Spleen (tissue), 13 donors: Measurements from ENCODE around the gene APBB3. TPM values are rescaled to one million over a fixed set of nuclear protein-coding genes. Genes with fewer than 3 reads are reported as not detected.

Experiments used
- DNase-seq: peaks from one replicate; pipeline ENCODE4 v3.0.0-alpha.2; 2020
- H3K27ac ChIP-seq, 8 donors: fragments of 200-600 bp; sonication (generic) in 7 of 8; 1 replicate in 4 of 8; 2 replicates in 4 of 8; pipeline versions ENCODE4 v1.5.0 to v1.8.0; 2016 to 2021; ENCODE audit warnings: inconsistent platforms in 4 of 8, mild to moderate bottlenecking in 4 of 8, moderate library complexity in 1 of 8
- H3K27me3 ChIP-seq, 7 donors: fragments of 200-600 bp; sonication (generic) in 6 of 7; replicated peaks in 1 of 7; 1 replicate in 4 of 7; 2 replicates in 3 of 7; pipeline versions ENCODE4 v1.5.0 to v1.8.0; 2016 to 2021; ENCODE audit warnings: inconsistent platforms in 3 of 7, mild to moderate bottlenecking in 1 of 7
- H3K36me3 ChIP-seq, 6 donors: fragments of 200-600 bp; sonication (generic) in 5 of 6; 1 replicate in 4 of 6; 2 replicates in 2 of 6; pipeline versions ENCODE4 v1.5.0 to v1.8.0; 2016 to 2021; ENCODE audit warnings: inconsistent platforms in 2 of 6
- H3K4me1 ChIP-seq, 6 donors: fragments of 200-600 bp; sonication (generic) in 5 of 6; 1 replicate in 3 of 6; 2 replicates in 3 of 6; pipeline versions ENCODE4 v1.5.0 to v1.8.0; 2016 to 2021; ENCODE audit warnings: inconsistent platforms in 3 of 6
- H3K4me3 ChIP-seq, 8 donors: fragments of 200-600 bp; sonication (generic) in 7 of 8; 1 replicate in 4 of 8; 2 replicates in 4 of 8; pipeline versions ENCODE4 v1.5.0 to v1.8.0; 2016 to 2021; ENCODE audit warnings: inconsistent platforms in 4 of 8, mild to moderate bottlenecking in 4 of 8, moderate library complexity in 2 of 8
- H3K9me3 ChIP-seq, 8 donors: fragments of 200-600 bp; sonication (generic) in 7 of 8; 1 replicate in 4 of 8; 2 replicates in 4 of 8; pipeline versions ENCODE4 v1.5.0 to v1.8.0; 2016 to 2021; ENCODE audit warnings: inconsistent platforms in 4 of 8
- CTCF ChIP-seq, 11 experiments: fragments of 200-600 bp in 7 of 11; fragments of 450-650 bp in 4 of 11; sonication (generic) in 4 of 11; IDR thresholded peaks in 8 of 11; conservative IDR thresholded peaks in 3 of 11; 1 replicate in 7 of 11; 2 replicates in 4 of 11; pipeline versions ENCODE4 v1.4.0 to v1.8.0; 2016 to 2021; ENCODE audit warnings: antibody characterized with exemption in 11 of 11, inconsistent platforms in 4 of 11, mild to moderate bottlenecking in 1 of 11
- POLR2A ChIP-seq, 3 donors: fragments of 450-650 bp; IDR thresholded peaks; one replicate each; pipeline ENCODE4 v1.5.1; 2017; ENCODE audit warnings: antibody characterized with exemption in 3 of 3, mild to moderate bottlenecking in 1 of 3
- POLR2AphosphoS5 ChIP-seq, 3 donors: sonication (generic); formaldehyde crosslinking; IDR thresholded peaks; one replicate each; pipeline ENCODE4 v1.5.1; 2017; ENCODE audit warnings: antibody characterized with exemption in 3 of 3
- WGBS, 5 donors: extraction: QIAGEN DNeasy Blood & Tissue Kit in 3 of 5; methylation state at CpG; one replicate each; pipeline versions ENCODE4 v1.1.5 to v1.1.7; 2013 to 2018; 5-methylcytosine and 5-hydroxymethylcytosine counted together
- intact Hi-C: fragments of 100-400 bp; cut with DNase I; formaldehyde crosslinking; loops from one replicate; pipeline ENCODE4 v1.15.0; 2023; ENCODE audit warnings: low total_unique reads
- long read RNA-seq, 2 donors: transcript quantifications; one replicate each; lab custom pipeline, GENCODE V29; 2026
- polyA plus RNA-seq, 3 donors: library from polyadenylated mRNA; stranded (reverse); fragments of 200-250 nt; gene quantifications; one replicate each; pipeline ENCODE4 v1.2.1, GENCODE V29; 2013
- total RNA-seq, 7 donors: library from RNA; depleted of rRNA in 3 of 7; stranded (reverse); fragments of >200 nt in 3 of 7; fragmentation: NEBNext Ultra II Directional in 4 of 7; extraction: Animal tissue kit (Norgen Biotek cat#: 25700) in 4 of 7; gene quantifications; one replicate each; pipeline versions ENCODE4 v1.1.0 to v1.2.1, GENCODE V29; 2016 to 2021
- donor health status: healthy with polysubstance abuse.
- donor health status: DM: no; HTN: no; CAD: no; lungs with moderate emphysema.
- donor health status: DM: no; HTN: no; CAD: no.
- donor health status: Bipolar disorder and iron deficiency.
- donor health status: healthy.
- donor health status: DM: no; HTN: no; CAD: no.
- donor health status: DM: yes; HTN: yes; CAD: no.

APBB3 gene
- total RNA-seq (10 to 100 TPM; 31.9 to 57.8 (median 42.2) TPM), polyA plus RNA-seq (10 to 100 TPM; 26.0 to 43.4 (median 41.0) TPM)
- long read RNA-seq, donor 1, partial matches to known transcripts = 0 of 7 reads
- long read RNA-seq, donor 1, other reads (novel, unspliced or antisense) = 0 of 7 reads
- long read RNA-seq, donor 2, partial matches to known transcripts = 0 of 5 reads
- long read RNA-seq, donor 2, other reads (novel, unspliced or antisense) = 0 of 5 reads

- H3K9me3 ChIP-seq = no peaks in the 10 kb centered on the region
- peak; percentile 99 for DNase-seq
- no peaks in the 10 kb centered on the region for H3K27me3 ChIP-seq
- peaks cover 25 to 76% (median 58%) of the 10 kb centered on the region in 6 donors for H3K4me1 ChIP-seq
- TF ChIP-seq CTCF (IDR thresholded peaks at IDR 0.05 in 8 of 11, conservative IDR thresholded peaks at IDR 0.05 in 3 of 11) (peak in 5 of 11 experiments; percentile 13 to 41 (median 27)), POLR2AphosphoS5 (IDR thresholded peaks at IDR 0.05) (peak; percentile 99), POLR2A (IDR thresholded peaks at IDR 0.05) (peak; percentile 37 to 80 (median 74))
- H3K36me3 ChIP-seq = peaks cover 0 to 60% (median 25%) of the 10 kb centered on the region in 6 donors
- H3K27ac ChIP-seq = peak within 1 kb of the TSS; percentile 91 to 99 (median 96)
- intact Hi-C loops = loop anchor here (5.0 kb wide), 1 partner anchor 73 kb away; the partner anchor contains the start of gene TMCO6
- H3K4me3 ChIP-seq = peak within 1 kb of the TSS; percentile 52 to 92 (median 66)
- 0 to 1% (median 0%) methylated on average over 19 to 74 of the region's 74 CpGs for WGBS, 5 donors
Observed at GRCh38 chr5:140564196-140565023, at the start of gene APBB3, which contains the start of gene SLC35A4. Gene APBB3, minus strand, starts transcription at chr5:140564598. Its CDS starts 353 bp downstream, at chr5:140564245. Gene SLC35A4, plus strand, starts transcription at chr5:140564828. Its CDS starts 2,342 bp downstream, at chr5:140567170.

- intact Hi-C loops = no loop called here
- 43 to 67% (median 63%) methylated on average over 2 of the region's 2 CpGs for WGBS, 5 donors
- Histone ChIP-seq H3K27me3 (no peaks in the 10 kb centered on the region), H3K36me3 (no peaks in the 10 kb centered on the region), H3K9me3 (no peaks in the 10 kb centered on the region), H3K27ac (peak overlapping the region in 7 of 8 donors; percentile 44 to 88 (median 68)), H3K4me1 (peaks cover 0 to 86% (median 41%) of the 10 kb centered on the region in 6 donors), H3K4me3 (peak overlapping the region in 1 of 8 donors; percentile 51)
- TF ChIP-seq POLR2A (IDR thresholded peaks at IDR 0.05) (no peak), POLR2AphosphoS5 (IDR thresholded peaks at IDR 0.05) (no peak), CTCF (IDR thresholded peaks at IDR 0.05 in 8 of 11, conservative IDR thresholded peaks at IDR 0.05 in 3 of 11) (no peak)
- no peak for DNase-seq
Observed at GRCh38 chr5:140611020-140611521, 46.7 kb upstream of the APBB3 start.

GRCh38 chr5:140609126-140609525 is 44.7 kb upstream of the APBB3 start:
- Histone ChIP-seq H3K27ac (peak overlapping the region in 7 of 8 donors; percentile 31 to 87 (median 73)), H3K27me3 (no peaks in the 10 kb centered on the region), H3K4me1 (peaks cover 0 to 82% (median 41%) of the 10 kb centered on the region in 6 donors), H3K4me3 (peak overlapping the region in 1 of 8 donors; percentile 28), H3K9me3 (no peaks in the 10 kb centered on the region), H3K36me3 (no peaks in the 10 kb centered on the region)
- 29 to 40% (median 35%) methylated on average over 4 of the region's 4 CpGs for WGBS, 5 donors
- TF ChIP-seq CTCF (IDR thresholded peaks at IDR 0.05 in 8 of 11, conservative IDR thresholded peaks at IDR 0.05 in 3 of 11) = no peak
- TF ChIP-seq POLR2AphosphoS5 (IDR thresholded peaks at IDR 0.05) = peak in 2 of 3 donors; percentile 48 to 60
- no peak for TF ChIP-seq POLR2A (IDR thresholded peaks at IDR 0.05)
- intact Hi-C loops = no loop called here
- DNase-seq = no peak
